HG02870 (cell line): ENCODE data around the gene TTC9B.

Source experiments
- ATAC-seq: cut with Tn5 transposase; IDR thresholded peaks from one replicate; pipeline ENCODE4 v1.9.1; 2021; ENCODE audit warnings: mild to moderate bottlenecking, moderate library complexity; ENCODE audit not compliant: unreplicated experiment

Gene TTC9B

DNA sequence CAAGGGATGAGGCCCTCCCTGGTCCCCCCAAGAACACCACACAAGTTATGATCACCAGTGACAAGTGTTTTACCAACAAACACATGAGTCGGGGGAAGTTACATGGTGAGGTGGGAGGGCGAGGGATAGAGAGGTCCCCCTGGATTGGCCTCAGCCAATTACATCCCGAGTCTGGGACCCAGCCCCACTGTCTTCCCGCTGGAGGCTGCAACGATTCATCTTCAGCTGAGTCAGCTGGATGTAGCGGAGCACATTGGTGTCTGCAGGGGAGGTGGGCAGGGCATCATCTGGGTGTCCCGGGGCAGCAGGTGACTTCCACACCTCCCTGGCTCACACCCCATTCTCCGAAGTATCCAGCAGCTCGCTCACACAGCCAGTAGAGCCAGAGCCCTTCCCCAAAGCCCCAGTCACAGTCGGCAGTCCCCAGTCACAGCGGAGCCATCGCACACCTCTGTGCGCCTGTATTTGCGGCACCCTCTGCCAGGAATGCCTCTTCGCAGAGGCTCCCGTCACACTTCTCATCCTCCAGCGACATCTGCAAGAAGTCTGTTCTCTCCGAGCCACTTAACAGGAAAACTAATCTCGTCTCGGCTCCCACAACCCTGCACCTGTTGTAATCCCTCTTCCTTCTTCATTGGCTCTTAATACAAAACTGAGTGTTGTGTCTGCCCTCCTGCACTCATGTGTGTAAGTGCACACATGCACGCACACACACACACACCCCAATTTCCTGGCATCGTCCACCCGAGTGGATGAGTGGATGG is 2.0 kb downstream of the TTC9B start:
- ATAC-seq: no peak

DNA sequence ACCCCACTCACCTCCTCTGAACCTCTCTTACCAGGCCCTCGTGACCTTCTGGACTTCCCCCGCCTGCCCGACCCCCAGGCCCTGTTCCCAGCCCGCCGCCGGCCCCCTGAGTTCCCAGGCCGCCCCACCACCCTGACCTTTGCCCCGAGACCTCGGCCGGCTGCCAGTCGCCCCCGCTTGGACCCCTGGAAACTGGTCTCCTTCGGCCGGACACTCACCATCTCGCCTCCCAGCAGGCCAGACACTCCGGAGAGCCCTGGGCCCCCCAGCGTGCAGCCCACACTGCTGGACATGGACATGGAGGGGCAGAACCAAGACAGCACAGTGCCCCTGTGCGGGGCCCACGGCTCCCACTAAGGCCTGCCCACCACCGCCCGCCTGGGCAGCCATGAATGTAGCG is 3.2 kb downstream of the TTC9B start:
- ATAC-seq: no peak

DNA sequence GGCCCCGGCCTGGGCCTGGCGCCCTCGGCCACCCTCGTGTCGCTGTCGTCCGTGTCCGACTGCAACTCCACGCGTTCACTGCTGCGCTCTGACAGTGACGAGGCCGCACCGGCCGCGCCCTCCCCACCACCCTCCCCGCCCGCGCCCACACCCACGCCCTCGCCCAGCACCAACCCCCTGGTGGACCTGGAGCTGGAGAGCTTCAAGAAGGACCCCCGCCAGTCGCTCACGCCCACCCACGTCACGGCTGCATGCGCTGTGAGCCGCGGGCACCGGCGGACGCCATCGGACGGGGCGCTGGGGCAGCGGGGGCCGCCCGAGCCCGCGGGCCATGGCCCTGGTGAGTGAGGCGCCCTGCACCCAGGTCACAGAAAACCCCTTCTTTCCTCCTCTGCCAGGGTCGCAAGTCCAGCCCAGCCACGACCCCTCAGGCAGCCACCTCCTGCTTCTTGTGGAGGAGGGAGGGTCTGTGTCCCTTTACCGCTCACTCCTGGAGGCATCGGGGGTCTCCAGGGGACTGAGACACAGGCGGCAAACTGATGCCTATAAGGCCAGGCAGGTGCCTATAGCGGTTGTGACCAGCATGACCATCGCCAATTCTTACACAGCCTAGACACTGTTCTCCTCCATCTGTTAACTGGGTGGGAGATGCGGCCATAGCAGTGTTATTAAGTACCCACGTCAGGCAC is 4.2 kb downstream of the TTC9B start:
- ATAC-seq: no peak

DNA sequence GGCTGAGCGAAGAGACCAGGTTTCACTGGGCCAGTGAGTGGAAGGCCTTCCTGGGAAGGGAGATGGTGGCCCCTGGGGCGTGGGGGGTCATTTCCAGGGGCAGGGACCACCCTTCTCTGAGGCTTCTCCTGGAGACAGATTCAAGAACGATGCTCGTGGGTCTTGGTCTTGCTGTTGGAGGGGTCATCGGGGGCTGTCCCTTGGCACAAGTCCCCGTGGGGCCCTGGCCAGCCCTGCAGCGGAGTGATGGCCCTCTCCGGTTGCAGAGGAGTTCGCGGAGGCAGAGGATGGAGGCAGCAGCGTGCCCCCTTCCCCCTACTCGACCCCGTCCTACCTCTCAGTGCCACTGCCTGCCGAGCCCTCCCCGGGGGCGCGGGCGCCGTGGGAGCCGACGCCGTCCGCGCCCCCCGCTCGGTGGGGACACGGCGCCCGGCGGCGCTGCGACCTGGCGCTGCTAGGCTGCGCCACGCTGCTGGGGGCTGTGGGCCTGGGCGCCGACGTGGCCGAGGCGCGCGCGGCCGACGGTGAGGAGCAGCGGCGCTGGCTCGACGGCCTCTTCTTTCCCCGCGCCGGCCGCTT is 4.8 kb downstream of the TTC9B start:
- no peak for ATAC-seq

DNA sequence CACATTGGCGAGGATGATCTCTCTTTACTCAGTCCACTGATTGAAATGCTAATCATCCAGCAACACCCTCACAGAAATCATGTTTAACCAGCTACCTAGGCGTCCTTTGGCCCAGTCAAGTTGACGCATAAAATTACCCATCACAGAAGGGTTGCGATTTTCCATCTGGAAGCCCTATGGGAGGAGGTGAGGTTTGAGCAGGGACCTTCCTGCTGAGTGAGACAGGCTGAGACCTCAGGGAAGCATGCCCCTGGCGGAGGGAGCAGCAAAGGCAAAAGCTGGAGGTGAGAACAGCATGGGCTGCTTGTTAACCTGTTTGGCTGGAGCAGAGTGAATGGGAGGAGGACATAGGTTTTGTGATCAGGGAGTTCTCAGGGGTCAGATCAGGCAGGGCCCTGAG is 7.3 kb downstream of the TTC9B start:
- ATAC-seq: no peak

DNA sequence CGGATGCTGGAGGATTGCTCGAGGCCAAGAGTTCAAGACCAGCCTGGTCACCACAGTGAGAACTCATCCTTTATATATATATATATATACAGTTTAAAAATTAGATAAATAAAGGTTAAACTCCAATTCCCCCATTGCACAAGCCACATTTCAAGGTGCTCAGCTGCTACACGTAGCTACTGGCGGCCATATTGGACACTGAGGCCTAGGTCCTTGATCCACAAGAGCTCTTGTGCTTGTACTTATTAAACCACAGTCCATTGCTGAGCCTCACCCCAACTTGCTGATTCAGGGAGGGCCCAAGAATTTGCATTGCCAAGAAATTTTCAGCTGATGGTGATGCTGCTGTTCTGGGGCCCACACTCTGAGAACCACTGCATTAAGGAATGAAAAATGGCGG is 9.6 kb downstream of the TTC9B start:
- no peak for ATAC-seq

DNA sequence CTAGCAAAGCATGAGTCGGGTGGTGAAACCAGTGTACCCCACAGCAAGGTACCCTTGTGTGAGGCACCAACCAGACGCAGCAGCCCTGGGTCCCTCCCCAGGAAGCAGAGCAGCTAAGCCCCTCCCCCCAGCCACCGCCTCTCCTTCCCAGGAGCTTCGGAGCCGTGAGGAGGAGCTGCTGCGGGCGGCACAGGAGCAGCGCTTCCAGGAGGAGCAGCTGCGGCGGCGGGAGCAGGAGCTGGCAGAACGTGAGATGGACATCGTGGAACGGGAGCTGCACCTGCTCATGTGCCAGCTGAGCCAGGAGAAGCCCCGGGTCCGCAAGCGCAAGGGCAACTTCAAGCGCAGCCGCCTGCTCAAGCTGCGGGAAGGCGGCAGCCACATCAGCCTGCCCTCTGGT is 12.4 kb downstream of the TTC9B start:
- no peak for ATAC-seq

DNA sequence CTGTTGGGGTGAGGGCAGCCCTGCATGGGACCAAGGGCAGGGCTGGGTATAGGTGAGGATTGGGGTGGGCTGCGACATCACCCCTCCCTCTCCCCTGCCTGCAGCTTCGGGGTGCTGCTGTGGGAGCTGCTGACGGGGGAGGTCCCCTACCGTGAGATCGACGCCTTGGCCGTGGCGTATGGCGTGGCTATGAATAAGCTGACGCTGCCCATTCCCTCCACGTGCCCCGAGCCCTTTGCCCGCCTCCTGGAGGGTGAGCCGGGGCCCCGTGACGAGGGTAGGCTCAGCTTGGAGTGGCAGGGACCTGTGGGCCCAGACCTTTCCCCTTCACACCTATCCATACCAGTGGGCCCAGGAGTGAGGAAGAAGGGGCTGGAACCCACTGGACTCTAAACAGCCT is 13.8 kb downstream of the TTC9B start:
- ATAC-seq: no peak

DNA sequence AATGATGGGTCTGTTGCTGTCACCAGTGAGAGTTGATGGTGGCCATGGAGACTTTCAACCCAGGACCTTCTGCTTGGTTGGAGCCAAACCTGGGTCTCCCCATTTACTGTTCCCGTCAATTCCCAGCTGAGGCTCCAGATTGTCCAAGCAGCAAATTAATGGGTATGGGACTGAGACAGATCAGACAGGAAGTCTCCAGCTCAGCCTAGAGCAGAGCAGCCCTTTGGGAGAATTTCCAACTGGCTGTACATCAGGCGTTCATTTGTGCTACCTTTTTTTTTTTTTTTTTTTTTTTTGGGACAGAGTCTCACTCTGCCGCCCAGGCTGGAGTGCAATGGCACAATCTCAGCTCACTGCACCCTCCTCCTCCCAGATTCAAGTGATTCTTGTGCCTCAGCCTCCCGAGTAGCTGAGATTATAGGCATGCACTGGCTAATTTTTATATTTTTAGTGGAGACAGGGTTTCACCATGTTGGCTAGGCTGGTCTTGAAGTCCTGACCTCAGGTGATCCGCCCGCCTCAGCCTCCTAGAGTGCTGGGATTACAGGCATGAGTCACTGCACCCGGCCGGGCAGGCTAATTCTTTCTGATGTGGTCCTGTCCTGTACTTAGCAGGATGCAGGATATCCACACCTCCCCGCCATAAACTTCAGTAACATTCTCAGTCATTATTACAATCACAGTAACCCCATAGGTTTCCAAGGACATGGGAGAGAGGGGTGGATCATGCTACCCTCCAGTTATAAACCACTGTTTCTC is 17.7 kb downstream of the TTC9B start:
- ATAC-seq: no peak

DNA sequence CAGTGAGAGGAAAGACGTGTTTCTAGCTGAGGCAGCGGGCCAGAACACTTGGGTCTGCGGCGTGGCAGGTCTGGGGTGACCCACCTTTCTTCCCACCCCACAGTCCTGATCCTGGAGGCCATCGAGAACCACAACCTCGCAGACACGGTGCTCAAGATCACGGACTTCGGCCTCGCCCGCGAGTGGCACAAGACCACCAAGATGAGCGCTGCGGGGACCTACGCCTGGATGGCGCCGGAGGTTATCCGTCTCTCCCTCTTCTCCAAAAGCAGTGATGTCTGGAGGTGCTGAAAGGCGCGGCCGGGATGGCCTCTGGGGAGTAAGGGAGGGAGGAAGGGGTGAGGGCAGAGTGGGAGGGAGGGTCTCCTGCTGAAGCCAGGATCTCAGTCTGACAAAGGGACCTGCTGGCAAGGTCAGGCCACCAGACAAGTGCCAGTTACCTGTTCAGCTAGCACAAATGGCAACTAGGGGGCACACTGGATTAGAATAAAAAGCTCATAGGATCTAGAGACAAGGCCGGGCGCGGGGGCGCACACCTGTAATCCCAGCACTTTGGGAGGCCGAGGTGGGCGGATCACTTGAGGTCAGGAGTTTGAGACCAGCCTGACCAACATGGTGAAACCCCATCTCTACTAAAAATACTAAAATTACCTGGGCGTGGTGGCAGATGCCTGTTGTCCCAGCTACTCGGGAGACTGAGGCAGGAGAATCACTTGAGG is 19.8 kb downstream of the TTC9B start:
- no peak for ATAC-seq

DNA sequence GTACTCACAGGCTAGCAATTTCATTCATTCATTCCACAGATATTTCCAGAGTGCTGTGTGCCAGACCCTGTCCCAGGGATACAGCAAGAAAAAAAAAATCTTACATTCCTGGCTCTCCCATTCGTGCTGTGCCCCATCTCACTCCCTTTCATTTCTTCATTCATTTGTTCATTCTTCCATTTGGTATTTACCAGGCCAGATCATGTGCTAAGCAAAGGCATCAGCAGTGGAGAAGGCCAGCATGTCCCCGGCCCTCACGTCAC is 24.7 kb downstream of the TTC9B start:
- ATAC-seq: no peak

DNA sequence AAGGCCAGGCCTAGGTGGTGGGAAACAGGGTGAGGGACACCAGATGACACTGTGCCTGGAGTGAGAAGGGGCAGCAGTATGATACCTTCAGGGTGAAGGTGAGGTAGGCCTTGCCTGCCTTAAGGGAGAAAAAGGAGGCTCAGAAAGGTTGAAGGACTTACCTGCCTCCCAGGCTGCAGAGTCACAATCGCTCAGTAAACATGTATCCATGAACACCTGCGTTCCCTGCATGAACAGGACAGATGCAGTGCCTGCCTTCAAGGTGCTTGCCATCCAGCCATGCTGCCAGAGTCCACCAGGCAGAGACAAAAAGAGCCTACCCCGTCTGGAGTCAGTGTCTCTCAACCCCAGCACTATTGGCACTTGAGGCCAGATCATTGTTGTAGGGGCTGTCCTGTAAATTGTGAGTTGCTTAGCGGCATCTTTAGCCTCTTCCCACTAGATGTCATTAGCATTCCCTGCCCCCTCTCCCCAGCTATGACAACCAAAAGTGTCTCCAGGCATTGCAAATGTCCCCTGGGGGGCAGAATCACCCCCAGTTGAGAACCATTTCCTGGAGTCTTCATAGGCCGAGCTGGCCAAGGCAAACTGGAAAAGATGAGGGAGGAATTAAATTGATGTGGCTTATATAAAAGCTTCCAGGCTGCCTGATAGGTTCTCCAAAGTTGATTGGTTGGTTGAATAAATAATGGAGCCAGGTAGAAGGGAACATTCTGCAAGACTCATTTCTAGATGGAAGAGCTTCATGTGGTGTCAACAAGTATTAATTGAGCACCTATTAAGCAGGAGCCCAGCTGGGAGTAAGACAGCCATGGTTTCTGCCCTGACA is 25.2 kb downstream of the TTC9B start:
- no peak for ATAC-seq

DNA sequence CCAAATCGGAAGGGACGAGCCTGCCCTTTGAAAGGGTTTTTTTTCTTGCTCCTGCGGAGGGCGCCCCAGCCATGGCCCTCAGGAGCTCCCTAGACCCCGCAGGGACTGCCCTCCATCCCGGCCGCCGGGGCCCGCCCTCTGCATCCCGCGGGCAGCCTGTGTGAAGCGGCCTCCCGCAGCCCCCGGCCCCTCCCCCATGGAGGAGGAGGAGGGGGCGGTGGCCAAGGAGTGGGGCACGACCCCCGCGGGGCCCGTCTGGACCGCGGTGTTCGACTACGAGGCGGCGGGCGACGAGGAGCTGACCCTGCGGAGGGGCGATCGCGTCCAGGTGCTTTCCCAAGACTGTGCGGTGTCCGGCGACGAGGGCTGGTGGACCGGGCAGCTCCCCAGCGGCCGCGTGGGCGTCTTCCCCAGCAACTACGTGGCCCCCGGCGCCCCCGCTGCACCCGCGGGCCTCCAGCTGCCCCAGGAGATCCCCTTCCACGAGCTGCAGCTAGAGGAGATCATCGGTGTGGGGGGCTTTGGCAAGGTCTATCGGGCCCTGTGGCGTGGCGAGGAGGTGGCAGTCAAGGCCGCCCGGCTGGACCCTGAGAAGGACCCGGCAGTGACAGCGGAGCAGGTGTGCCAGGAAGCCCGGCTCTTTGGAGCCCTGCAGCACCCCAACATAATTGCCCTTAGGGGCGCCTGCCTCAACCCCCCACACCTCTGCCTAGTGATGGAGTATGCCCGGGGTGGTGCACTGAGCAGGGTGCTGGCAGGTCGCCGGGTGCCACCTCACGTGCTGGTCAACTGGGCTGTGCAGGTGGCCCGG is 26.1 kb downstream of the TTC9B start:
- peak; percentile 25 for ATAC-seq

DNA sequence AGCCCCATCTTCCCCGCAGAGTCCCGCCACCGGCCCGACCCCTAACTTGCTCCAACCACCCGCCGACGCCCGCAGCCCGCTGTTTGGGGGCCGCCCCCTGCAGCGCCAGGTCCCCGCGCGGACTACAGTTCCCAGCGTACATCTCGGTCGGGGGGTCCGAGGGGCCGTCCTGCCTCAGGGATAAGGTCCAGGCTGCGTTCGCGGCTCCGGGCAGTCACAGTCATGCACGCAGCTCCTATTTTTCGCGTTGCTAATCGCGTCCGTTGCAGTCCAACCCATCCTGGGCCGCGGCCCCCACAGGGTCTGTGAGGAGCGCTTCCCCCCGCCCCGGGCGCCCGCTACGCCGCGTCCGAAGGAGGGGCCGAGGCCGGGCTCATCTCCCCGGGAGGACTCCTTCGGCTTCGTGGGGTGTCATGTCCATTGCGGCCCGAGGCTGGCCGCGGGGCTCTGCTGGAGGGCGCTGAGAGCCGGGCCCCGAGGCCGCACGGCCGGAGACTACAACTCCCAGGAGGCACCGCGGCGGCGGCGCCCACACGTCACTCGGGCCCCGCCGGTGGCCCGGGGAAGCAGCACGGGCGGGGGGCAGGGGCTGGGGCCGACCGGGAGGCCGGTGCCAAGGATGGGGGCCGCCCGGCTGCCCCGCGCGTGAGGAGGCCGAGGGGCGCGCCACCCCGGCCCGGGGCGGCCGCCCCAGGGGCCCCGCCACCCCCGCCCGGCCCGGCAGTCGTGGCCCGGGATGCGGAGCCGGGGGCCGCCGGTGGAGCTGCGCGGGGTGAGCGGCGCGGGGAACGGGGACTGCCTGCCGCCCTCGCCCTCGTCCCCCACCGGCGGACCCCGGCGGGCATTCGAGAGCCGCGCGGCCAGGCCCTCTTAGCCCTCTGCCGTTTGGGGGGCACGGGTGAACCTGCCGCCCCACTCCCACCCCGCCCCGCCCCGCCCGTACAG is 27.0 kb downstream of the TTC9B start, which contains the start of gene MAP3K10:
TSS of gene MAP3K10 (plus strand) at position 536 of the 945 bp plus-strand sequence. CDS start 606 bp downstream, outside the sequence.
- peak; percentile 75 for ATAC-seq

DNA sequence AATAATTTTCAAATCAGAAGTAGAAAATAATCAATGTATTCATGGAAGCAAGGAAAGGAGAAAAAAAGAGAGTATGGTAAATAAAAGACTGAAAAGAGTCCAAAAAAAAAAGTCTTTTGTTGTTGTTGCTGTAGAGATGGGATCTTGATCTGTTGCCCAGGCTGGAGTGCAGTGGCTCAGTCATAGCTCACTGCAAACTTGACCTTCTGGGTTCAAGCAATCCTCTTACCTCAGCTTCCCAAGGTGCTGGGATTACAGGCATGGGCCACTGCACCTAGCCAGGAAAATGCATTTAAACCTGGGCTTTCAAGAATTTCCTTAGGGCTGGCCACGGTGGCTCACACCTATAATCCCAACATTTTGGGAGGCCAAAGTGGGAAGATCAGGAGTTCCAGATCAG is 33.9 kb downstream of the TTC9B start:
- no peak for ATAC-seq

DNA sequence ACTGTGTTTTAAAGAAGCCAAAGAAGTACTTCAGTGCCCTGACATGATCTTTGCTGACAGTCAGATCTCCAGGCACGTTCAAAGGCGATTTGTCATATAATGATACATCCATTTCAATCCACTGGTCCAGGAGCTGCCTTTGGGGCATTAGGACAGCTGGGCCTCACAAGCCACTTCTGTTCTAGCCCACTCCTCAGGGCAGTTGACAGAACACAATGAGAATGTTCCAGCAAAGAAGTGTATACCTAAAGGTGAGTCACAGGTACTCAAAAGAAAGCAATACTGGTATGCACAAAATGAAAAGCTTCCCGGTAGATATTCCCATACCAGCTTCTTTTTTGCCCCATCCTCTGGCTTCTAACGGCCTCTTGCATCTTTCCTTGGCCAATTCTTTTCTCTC is 39.4 kb downstream of the TTC9B start:
- no peak for ATAC-seq

DNA sequence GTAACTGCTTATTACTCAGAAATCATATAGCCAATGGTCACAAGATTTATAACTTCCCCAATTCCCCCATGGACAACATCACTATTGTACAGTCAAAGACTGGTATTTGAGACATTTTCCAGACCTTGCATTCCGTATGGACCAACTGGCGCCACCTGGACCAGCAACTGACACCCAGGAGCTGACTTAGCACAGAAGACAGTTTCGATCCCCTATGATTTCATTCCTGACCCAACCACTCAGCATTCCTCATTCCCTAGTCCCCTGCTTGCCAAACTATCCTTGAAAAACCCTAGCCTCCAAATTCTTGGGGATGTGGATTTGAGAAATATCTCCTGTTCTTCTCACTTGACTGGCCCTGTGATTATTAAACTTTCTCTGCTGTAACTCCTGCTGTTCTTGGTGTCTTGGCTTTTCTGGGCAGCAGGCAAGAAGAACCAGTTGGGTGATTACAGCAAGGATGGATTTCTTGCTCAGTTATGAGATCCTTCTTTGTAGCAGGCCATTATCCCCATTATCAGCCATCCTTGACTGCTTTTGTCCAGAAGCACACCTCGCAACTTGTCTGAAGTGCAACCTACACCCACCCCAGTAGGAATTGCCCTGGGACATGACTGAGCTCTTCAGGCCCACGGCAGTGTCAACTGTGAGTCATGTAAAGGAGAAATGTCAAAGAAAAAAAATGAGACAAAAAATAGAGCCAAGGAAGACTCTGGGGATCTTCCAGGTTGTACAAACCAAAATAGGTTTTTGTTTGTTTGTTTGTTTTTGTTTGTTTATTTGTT is 40.7 kb downstream of the TTC9B start:
- ATAC-seq: no peak
